BE2C (cell line): ENCODE results near the gene OGFOD1.
"Not testable (repeated sequence)": the region's sequence is repeated elsewhere in the genome, so short reads cannot be mapped to it uniquely, and the experiment has no call there.

Source experiments
- DNase-seq: peaks from one replicate; pipeline ENCODE4 v3.0.0-alpha.2; 2020
- H3K27me3 ChIP-seq: fragments of 250-450 bp; sonication (Bioruptor Pico); 2 replicates; pipeline ENCODE4 v1.5.1; 2020; ENCODE audit warnings: mild to moderate bottlenecking
- H3K36me3 ChIP-seq: fragments of 250-450 bp; sonication (Bioruptor Pico); 2 replicates; pipeline ENCODE4 v1.5.1; 2020; ENCODE audit warnings: mild to moderate bottlenecking
- H3K4me1 ChIP-seq: fragments of 250-450 bp; sonication (Bioruptor Pico); 2 replicates; pipeline ENCODE4 v1.5.1; 2020
- H3K4me3 ChIP-seq: 2 replicates; pipeline ENCODE4 v1.5.1; 2011; ENCODE audit warnings: low read depth, low read length
- H3K9me3 ChIP-seq: fragments of 250-450 bp; sonication (Bioruptor Pico); 2 replicates; pipeline ENCODE4 v1.5.1; 2020
- CTCF ChIP-seq: IDR thresholded peaks from 2 replicates; pipeline ENCODE4 v1.5.1; 2012; ENCODE audit warnings: mild to moderate bottlenecking, low read depth, low read length

The OGFOD1 gene

GRCh38 chr16:56480776-56481467 is 29.6 kb downstream of the OGFOD1 start:
- Histone ChIP-seq H3K9me3 (no peaks in the 10 kb centered on the region), H3K27me3 (no peaks in the 10 kb centered on the region), H3K4me1 (no peaks in the 10 kb centered on the region), H3K4me3 (no peak overlapping the region), H3K36me3 (peaks cover 33% of the 10 kb centered on the region)
- DNase-seq: no peak
- no peak for TF ChIP-seq CTCF

- TF ChIP-seq CTCF: no peak
- H3K36me3 ChIP-seq: peaks cover 28% of the 10 kb centered on the region
- DNase-seq: no peak
These were observed 30.2 kb downstream of the OGFOD1 start for GRCh38 chr16:56481468-56482122.

GRCh38 chr16:56482683-56483236 is 31.4 kb downstream of the OGFOD1 start:
- H3K9me3 ChIP-seq: no peaks in the 10 kb centered on the region
- TF ChIP-seq CTCF: no peak
- H3K4me1 ChIP-seq: no peaks in the 10 kb centered on the region
- no peak overlapping the region for H3K4me3 ChIP-seq
- H3K36me3 ChIP-seq: peaks cover 18% of the 10 kb centered on the region
- H3K27me3 ChIP-seq: no peaks in the 10 kb centered on the region
- DNase-seq: no peak

More at GRCh38 chr16:56481468-56482122, 30.2 kb downstream of the OGFOD1 start:
- Histone ChIP-seq H3K9me3 (no peaks in the 10 kb centered on the region), H3K4me3 (no peak overlapping the region), H3K4me1 (no peaks in the 10 kb centered on the region), H3K27me3 (no peaks in the 10 kb centered on the region)

GRCh38 chr16:56483394-56483793 is 32.0 kb downstream of the OGFOD1 start:
- no peak overlapping the region for H3K4me3 ChIP-seq
- H3K4me1 ChIP-seq: no peaks in the 10 kb centered on the region
- no peaks in the 10 kb centered on the region for H3K27me3 ChIP-seq
- no peak for TF ChIP-seq CTCF
- no peaks in the 10 kb centered on the region for H3K9me3 ChIP-seq
- no peak for DNase-seq
- H3K36me3 ChIP-seq: peaks cover 12% of the 10 kb centered on the region

GRCh38 chr16:56488035-56488434 is 36.7 kb downstream of the OGFOD1 start:
- no peak for DNase-seq
- Histone ChIP-seq H3K4me3 (no peak overlapping the region), H3K36me3 (no peaks in the 10 kb centered on the region), H3K27me3 (no peaks in the 10 kb centered on the region), H3K4me1 (no peaks in the 10 kb centered on the region), H3K9me3 (no peaks in the 10 kb centered on the region)
- TF ChIP-seq CTCF: no peak

- H3K36me3 ChIP-seq: not testable (repeated sequence)
These were observed 37.5 kb downstream of the OGFOD1 start for GRCh38 chr16:56488868-56489267.

More at GRCh38 chr16:56488868-56489267, 37.5 kb downstream of the OGFOD1 start:
- not testable (repeated sequence) for H3K9me3 ChIP-seq, H3K4me3 ChIP-seq, H3K4me1 ChIP-seq, DNase-seq, H3K27me3 ChIP-seq
